ENCODE data around the gene TMEM115. TPM values are rescaled to one million over a fixed set of nuclear protein-coding genes. Genes with fewer than 3 reads are reported as not detected.

Gene TMEM115
- total RNA-seq, 1 donor from 2014 or later: 18.9 TPM

GRCh38 chr3:50331364-50331907 is 27.9 kb downstream of the TMEM115 start:
- no peak for DNase-seq

DNA sequence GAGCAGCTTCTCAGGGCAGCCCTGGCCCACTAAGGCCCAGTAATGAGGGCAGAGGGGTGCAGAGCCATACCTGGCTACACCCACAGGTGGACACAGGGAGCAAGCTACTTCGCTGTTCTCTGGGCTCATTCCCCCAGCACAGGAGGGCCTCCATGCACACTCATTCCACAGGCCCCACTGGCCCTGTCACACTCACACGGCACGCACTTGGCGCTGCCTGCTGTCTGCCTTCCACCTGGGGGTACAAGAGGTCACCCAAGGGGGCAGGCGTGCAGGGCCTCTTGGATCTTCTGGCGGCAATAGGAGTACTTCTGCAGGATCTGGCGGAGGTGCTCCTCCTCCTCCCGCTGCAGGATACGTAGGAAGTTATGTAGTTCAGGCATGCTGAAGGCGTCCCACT is 29.0 kb downstream of the TMEM115 start:
- no peak for DNase-seq

- DNase-seq: peak; percentile 90
Observed at GRCh38 chr3:50327943-50328691, 31.2 kb downstream of the TMEM115 start, which contains the start of gene TUSC2. Gene TUSC2 (minus strand): TSS chr3:50328223. CDS start chr3:50328099, 124 bp downstream.

DNA sequence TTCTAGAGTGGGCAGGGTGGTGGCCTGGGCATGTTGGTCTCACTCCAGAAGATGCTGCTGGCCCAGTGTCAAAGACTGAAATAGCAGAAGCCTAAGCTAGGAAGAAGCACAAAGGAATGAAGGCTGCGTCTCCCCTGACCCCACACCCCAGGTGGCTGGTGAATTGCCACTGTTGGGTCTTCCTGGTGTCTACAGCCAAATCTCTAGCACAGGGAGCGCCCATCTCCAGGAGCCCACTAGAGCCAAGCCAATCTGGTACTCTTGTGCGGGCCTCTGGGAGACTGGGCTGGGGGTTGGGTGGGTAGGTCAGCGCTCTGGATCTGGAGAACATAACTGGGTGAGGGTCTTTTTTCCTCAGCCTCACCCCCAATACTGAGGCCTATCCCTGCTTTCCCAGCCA is 32.2 kb downstream of the TMEM115 start:
- DNase-seq: no peak

DNA sequence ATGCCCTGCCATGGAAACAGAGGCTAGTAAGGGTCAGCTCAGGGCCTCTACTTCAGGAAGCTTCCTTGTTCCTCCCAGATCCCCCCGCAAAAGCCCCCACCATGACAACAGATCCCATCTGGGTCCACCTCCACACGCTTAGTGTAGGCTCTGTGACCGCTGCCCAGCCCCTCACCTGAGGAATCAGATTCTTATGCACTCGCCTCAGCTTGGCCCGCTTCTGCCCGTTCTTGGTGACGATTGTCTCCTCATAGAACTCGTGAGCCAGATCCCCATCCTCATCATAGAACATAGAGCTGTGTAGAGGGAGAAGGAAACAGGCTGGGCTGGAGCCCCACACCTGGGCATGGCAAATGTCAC is 33.2 kb downstream of the TMEM115 start:
- no peak for DNase-seq

- DNase-seq: no peak
Observed at GRCh38 chr3:50325497-50326181, 33.7 kb downstream of the TMEM115 start.

DNA sequence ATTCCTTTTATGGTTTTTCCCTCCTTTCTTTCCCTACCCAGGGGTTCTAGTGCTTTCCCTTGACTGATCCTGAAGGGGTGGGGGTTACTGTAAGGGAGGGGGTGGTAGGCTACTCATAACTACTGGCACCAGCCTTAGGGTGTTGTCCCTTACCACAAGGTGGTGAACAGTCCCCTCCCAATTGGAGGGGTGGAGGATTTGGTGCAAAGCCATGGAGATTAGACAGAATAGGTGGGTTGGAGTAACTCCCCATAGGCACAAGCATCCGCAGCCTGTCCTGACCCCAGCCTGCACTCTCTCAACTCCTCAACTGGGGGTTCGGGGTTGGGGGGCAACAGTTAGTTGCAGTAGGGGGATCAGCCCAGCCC is 34.2 kb downstream of the TMEM115 start:
- no peak for DNase-seq

GRCh38 chr3:50324351-50325112 is 34.8 kb downstream of the TMEM115 start:
- no peak for DNase-seq

DNA sequence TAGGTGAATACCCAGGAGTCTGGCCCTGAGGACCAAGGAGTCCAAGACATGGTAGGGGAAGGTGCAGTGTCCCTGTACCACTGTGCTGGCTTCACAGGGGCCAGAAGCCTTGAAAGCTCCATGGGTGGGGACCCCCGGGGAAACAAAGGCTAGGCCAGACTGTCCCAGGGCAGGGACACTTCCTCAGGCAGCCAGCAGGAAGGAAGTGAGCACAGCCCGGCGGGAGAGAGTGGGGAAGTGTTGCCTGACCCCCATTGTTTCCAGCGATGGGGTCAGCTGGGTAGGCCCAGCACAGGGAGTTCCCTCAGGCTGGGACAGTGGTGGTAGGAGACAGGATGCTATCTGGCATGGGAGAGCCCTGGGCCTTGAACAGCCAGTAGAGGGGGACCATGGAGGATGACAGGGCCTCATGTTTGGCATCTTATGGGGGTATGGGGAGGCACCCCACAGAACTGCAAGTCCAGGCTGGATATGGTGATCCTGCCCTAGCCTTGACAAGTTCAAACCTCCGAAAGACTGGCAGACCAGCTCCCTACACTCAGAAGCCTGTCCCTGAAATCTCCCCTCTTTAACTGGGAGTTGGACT is 35.6 kb downstream of the TMEM115 start:
- peak; percentile 23 for DNase-seq

- DNase-seq: peak; percentile 49
Observed at GRCh38 chr3:50323092-50323600, 36.2 kb downstream of the TMEM115 start.

GRCh38 chr3:50322386-50323091 is 36.8 kb downstream of the TMEM115 start, which contains the start of gene HYAL2:
Gene HYAL2 (minus strand): TSS chr3:50322745. CDS start chr3:50320489, 2,256 bp downstream.
- peak; percentile 49 for DNase-seq

DNA sequence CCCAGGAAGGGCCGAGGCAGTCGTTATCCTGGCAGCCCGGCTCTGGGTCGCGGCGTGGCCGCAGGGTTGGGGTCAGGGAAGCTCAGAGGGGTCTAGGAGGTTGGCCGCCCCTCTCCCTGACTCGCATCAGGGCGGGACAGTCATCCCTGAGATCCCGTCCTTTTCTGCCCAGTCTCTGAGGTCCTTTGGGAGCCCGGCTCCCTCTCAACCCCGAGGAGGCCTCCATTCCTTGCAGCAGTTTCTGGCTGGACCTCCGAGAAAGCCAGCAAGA is 37.3 kb downstream of the TMEM115 start:
- DNase-seq: no peak

GRCh38 chr3:50321336-50322114 is 37.8 kb downstream of the TMEM115 start:
- peak; percentile 89 for DNase-seq

- DNase-seq: peak; percentile 58
Observed at GRCh38 chr3:50320853-50321335, 38.4 kb downstream of the TMEM115 start.

DNA sequence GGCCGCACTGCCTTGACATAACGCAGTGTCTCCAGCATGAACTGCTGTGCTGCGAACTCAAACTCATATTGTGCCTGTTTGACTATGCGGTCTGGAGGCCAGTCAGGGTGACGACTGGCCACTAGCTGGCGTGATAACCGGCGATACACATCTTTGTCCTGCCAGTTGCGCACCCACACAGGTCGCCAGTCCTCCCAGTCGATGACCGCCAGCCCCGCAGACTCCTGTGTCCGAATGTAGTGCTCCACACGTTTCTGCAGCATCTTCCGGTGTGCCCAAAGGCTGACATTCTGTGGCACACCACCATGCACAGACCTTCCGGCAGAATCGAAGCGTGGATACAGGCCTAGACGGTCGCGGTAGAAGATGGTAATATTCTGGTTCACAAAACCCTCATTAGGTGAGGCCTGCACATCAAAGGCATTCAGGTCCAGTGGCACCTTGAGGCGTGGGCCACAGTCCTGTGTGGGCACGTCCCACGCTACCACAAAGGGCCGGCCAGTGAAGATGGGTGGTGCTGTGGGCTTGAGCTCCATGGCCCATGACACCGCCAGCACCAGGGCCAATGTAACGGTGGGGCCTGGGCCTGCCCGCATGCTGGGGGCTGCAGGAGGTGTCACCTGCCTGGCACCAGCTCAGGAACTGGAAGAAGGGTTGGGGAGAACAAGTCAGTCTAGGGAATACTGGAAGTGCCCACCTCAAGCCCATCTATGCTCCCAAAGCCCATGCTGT is 39.3 kb downstream of the TMEM115 start:
- DNase-seq: no peak

DNA sequence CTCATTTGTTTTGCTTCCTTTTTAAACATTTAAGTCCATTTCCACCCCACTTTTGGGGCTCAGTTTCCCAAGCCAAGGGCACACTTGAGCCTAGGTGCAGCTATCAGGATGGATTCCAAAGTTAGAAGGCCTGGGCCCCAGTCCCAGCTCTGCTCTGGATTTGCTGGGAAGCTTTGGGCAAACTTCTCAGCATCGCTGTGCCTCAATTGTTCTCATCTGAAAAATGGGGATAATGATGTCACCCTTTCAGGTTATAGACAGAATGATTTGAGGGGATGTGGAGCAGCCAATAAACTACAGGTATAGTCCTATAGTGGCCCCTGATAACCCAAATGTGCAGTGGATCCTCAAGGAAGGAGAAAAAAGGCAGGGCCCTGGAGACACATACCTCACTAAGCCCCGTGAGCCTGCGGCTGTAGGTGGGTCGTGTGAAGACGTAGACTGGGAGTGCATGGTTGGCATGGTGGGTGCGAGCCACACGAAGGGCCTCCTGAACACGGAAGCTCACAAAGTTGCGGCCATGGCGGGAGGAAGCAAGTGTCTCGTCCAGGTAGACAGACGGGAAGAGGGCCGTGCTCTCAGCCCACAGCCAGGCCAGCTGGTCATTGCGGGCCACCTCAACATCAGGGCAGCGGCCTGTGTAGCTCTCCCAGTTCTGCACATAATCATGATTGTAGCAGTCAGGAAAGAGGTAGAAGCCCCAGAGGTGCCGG is 40.0 kb downstream of the TMEM115 start:
- no peak for DNase-seq

GRCh38 chr3:50318615-50319014 is 40.7 kb downstream of the TMEM115 start:
- no peak for DNase-seq

DNA sequence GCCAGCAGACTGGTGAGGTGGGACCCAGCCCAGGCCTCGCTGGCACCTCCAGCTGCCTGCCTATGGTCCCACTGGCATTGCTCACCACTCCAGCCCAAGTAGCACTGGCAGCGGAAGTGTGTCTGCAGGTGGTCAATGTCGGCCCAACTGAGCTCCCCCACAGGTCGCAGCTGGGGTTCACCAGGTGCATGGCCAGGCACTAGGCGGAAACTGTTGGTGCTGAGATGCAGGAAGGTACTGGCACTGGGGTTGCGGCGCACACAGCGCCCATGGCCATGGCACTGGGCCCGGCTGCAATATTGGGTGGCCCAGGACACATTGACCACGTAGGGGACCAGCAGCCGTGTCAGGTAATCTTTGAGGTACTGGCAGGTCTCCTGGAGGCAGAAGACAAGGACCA is 41.2 kb downstream of the TMEM115 start:
- no peak for DNase-seq

DNA sequence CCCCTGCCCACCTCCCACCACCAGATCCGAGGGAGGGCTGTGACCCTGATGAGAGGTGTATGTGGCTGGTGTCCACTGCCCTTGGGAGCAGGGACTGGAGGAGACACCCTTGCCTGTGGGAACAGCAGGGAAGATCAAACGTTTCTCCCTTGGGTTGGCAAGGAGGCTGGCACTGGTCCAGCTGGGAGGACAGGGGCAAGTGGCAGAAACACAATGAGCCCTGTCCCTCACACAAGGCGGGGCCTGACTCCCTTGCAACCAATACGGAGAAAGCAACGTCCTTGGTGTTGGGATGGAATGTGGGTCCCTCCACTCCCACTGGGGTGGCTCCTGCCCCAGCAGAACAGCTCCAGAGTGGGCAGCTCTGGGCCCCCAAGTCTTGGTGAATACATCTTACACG is 42.0 kb downstream of the TMEM115 start:
- no peak for DNase-seq

Measured in skin of body (tissue), 2 donors.